IMR-90 (cell line): ENCODE data around the gene CEP126. TPM values are rescaled to one million over a fixed set of nuclear protein-coding genes. Genes with fewer than 3 reads are reported as not detected.

Experiments used
- ATAC-seq: fragments of 200-7000 bp; cut with Tn5 transposase; 2 replicates; pipeline ENCODE4 v1.9.1; 2020; ENCODE audit warnings: low read depth, mild to moderate bottlenecking, moderate library complexity
- BruUV-seq: library from RNA; stranded (reverse); fragments of 400-500 nt; replicated peaks from 2 replicates; lab custom pipeline; 2021; lab: Mats Ljungman, UMichigan
- CTCF ChIA-PET: fragments of 300-600 bp; formaldehyde crosslinking; extraction: SDS; loops from one replicate; lab custom pipeline; 2021; ENCODE audit warnings: antibody characterized with exemption; lab: Yijun Ruan, JAX
- POLR2A ChIA-PET: fragments of 300-600 bp; sonication (Branson Sonifier 250); formaldehyde crosslinking; loops from one replicate; lab custom pipeline; 2022; ENCODE audit warnings: antibody characterized with exemption; ENCODE audit not compliant: unreplicated experiment; lab: Charles Lee
- DNase-seq: peaks from one replicate; pipeline ENCODE4 v3.0.0; 2013
- H2AFZ ChIP-seq: replicated peaks from 2 replicates; pipeline ENCODE3; 2013; ENCODE audit warnings: low read length, mild to moderate bottlenecking; ENCODE audit not compliant: poor library complexity
- H2AK5ac ChIP-seq: 2 replicates; pipeline ENCODE4 v1.6.1; 2013; ENCODE audit warnings: low read depth, low read length, inconsistent platforms
- H2AK9ac ChIP-seq: replicated peaks from 2 replicates; pipeline ENCODE3; 2013; ENCODE audit warnings: mild to moderate bottlenecking, low read depth, low read length, moderate library complexity; ENCODE audit not compliant: poor library complexity
- H2BK120ac ChIP-seq: 2 replicates; pipeline ENCODE4 v1.6.1; 2013; ENCODE audit warnings: low read depth, low read length, inconsistent platforms
- H2BK15ac ChIP-seq: 3 replicates; pipeline ENCODE4 v1.6.1; 2013; ENCODE audit warnings: low read depth, low read length, inconsistent platforms
- H2BK20ac ChIP-seq: 2 replicates; pipeline ENCODE4 v1.6.1; 2013; ENCODE audit warnings: low read depth, mild to moderate bottlenecking, inconsistent platforms, low read length, moderate library complexity
- H2BK5ac ChIP-seq: 2 replicates; pipeline ENCODE4 v1.6.1; 2013; ENCODE audit warnings: mild to moderate bottlenecking, low read depth, low read length, inconsistent platforms; ENCODE audit not compliant: poor library complexity, severe bottlenecking
- H3K14ac ChIP-seq: replicated peaks from 2 replicates; pipeline ENCODE4 v1.6.1; 2013; ENCODE audit warnings: low read depth, low read length, inconsistent platforms
- H3K18ac ChIP-seq: 2 replicates; pipeline ENCODE4 v1.6.1; 2013; ENCODE audit warnings: low read depth, low read length, control low read depth
- H3K23ac ChIP-seq: 2 replicates; pipeline ENCODE4 v1.6.1; 2013; ENCODE audit warnings: low read depth, low read length, inconsistent platforms
- H3K27ac ChIP-seq: 2 replicates; pipeline ENCODE4 v1.5.1; 2013; ENCODE audit warnings: mild to moderate bottlenecking, control low read depth, low read length; ENCODE audit not compliant: insufficient read depth
- H3K27me3 ChIP-seq: 2 replicates; pipeline ENCODE4 v1.6.1; 2013; ENCODE audit warnings: low read length; ENCODE audit not compliant: control insufficient read depth, insufficient read depth
- H3K36me3 ChIP-seq: 2 replicates; pipeline ENCODE4 v1.6.1; 2013; ENCODE audit warnings: low read length, mixed read lengths; ENCODE audit not compliant: control insufficient read depth, insufficient read depth
- H3K4ac ChIP-seq: 2 replicates; pipeline ENCODE4 v1.6.1; 2013; ENCODE audit warnings: low read depth, low read length, inconsistent platforms
- H3K4me1 ChIP-seq: 2 replicates; pipeline ENCODE4 v1.6.1; 2013; ENCODE audit warnings: low read length, mixed read lengths; ENCODE audit not compliant: control insufficient read depth, insufficient read depth
- H3K4me2 ChIP-seq: 2 replicates; pipeline ENCODE4 v1.6.1; 2013; ENCODE audit warnings: low read depth, mild to moderate bottlenecking, control low read depth, low read length, moderate library complexity
- H3K4me3 ChIP-seq: 2 replicates; pipeline ENCODE4 v1.5.1; 2013; ENCODE audit warnings: low read depth, mild to moderate bottlenecking, control low read depth, low read length, moderate library complexity; ENCODE audit not compliant: insufficient read depth
- H3K56ac ChIP-seq: 2 replicates; pipeline ENCODE4 v1.6.1; 2013; ENCODE audit warnings: low read length, inconsistent platforms; ENCODE audit not compliant: insufficient read depth; ENCODE audit errors: extremely low read depth
- H3K79me1 ChIP-seq, 2 experiments: 2 replicates each; pipeline ENCODE4 v1.6.1; 2013; ENCODE audit warnings: low read length in 2 of 2, inconsistent platforms in 1 of 2, low read depth in 1 of 2
- H3K9ac ChIP-seq: 2 replicates; pipeline ENCODE4 v1.6.1; 2013; ENCODE audit warnings: low read depth, low read length, control low read depth
- H3K9me1 ChIP-seq: 2 replicates; pipeline ENCODE4 v1.6.1; 2013; ENCODE audit warnings: low read length, inconsistent platforms; ENCODE audit not compliant: insufficient read depth
- H3K9me3 ChIP-seq: 2 replicates; pipeline ENCODE4 v1.6.1; 2013; ENCODE audit warnings: low read length; ENCODE audit not compliant: control insufficient read depth, insufficient read depth
- H4K20me1 ChIP-seq: 2 replicates; pipeline ENCODE4 v1.6.1; 2013; ENCODE audit warnings: low read length, inconsistent platforms; ENCODE audit not compliant: insufficient read depth
- H4K5ac ChIP-seq: 2 replicates; pipeline ENCODE4 v1.6.1; 2013; ENCODE audit warnings: mild to moderate bottlenecking, low read depth, low read length, control low read depth
- H4K8ac ChIP-seq, 2 experiments: 2 replicates each; pipeline ENCODE4 v1.6.1; 2013; ENCODE audit warnings: low read depth in 2 of 2, low read length in 2 of 2, control low read depth in 1 of 2, inconsistent platforms in 1 of 2
- H4K91ac ChIP-seq: 2 replicates; pipeline ENCODE4 v1.6.1; 2013; ENCODE audit warnings: low read depth, low read length, inconsistent platforms; ENCODE audit not compliant: insufficient read depth
- BHLHE40 ChIP-seq: fragments of 150-350 bp; IDR thresholded peaks from 2 replicates; pipeline ENCODE4 v1.6.1; 2016; ENCODE audit warnings: mild to moderate bottlenecking, low read depth, low read length
- CEBPB ChIP-seq: IDR thresholded peaks from 2 replicates; pipeline ENCODE4 v1.6.1; 2012; ENCODE audit warnings: low read depth, low read length, improper control_type of control experiment
- CHD1 ChIP-seq: IDR thresholded peaks from 2 replicates; pipeline ENCODE4 v1.6.1; 2012; ENCODE audit warnings: low read depth, low read length, improper control_type of control experiment
- FOS ChIP-seq: fragments of 150-350 bp; IDR thresholded peaks from 2 replicates; pipeline ENCODE4 v1.6.1; 2016; ENCODE audit warnings: low read depth, low read length
- MAZ ChIP-seq: IDR thresholded peaks from 2 replicates; pipeline ENCODE4 v1.6.1; 2012; ENCODE audit warnings: low read depth, mild to moderate bottlenecking, low read length, improper control_type of control experiment, moderate library complexity, borderline replicate concordance
- NFE2L2 ChIP-seq: fragments of 150-350 bp; IDR thresholded peaks from 2 replicates; pipeline ENCODE4 v1.6.1; 2016; ENCODE audit warnings: low read depth, mild to moderate bottlenecking, low read length
- POLR2A ChIP-seq: IDR thresholded peaks from 2 replicates; pipeline ENCODE4 v1.6.1; 2012; ENCODE audit warnings: mild to moderate bottlenecking, low read depth, low read length
- RAD21 ChIP-seq: IDR thresholded peaks from 2 replicates; pipeline ENCODE4 v1.6.1; 2012; ENCODE audit warnings: low read length, improper control_type of control experiment
- RCOR1 ChIP-seq: IDR thresholded peaks from 2 replicates; pipeline ENCODE4 v1.6.1; 2012; ENCODE audit warnings: mild to moderate bottlenecking, low read length, improper control_type of control experiment; ENCODE audit not compliant: insufficient replicate concordance
- SMC3 ChIP-seq: fragments of 150-350 bp; IDR thresholded peaks from 2 replicates; pipeline ENCODE4 v1.6.1; 2016; ENCODE audit warnings: low read depth, mild to moderate bottlenecking, antibody characterized with exemption, low read length, moderate library complexity
- WGBS, 2 experiments: methylation state at CpG; one replicate each; pipeline versions ENCODE4 v1.1.5 to v1.1.7; 2013; ENCODE audit warnings: missing lambda C conversion rate in 2 of 2; ENCODE audit not compliant: insufficient read length in 1 of 2; ENCODE audit errors: extremely low coverage in 2 of 2; 5-methylcytosine and 5-hydroxymethylcytosine counted together
- dilution Hi-C: fragments of 300-500 bp; cut with HindIII; formaldehyde crosslinking; loops from one replicate; pipeline ENCODE4 v1.14.3; 2018; ENCODE audit warnings: low sequenced_read_pairs; ENCODE audit not compliant: unreplicated experiment
- in situ Hi-C: fragments of 300-500 bp; cut with MboI; formaldehyde crosslinking; loops from 3 replicates; pipeline ENCODE4 v1.14.3; 2019; ENCODE audit warnings: low sequenced_read_pairs, inconsistent platforms, mixed read lengths
- intact Hi-C: fragments of 100-400 bp; cut with micrococcal nuclease; formaldehyde crosslinking; loops from 2 replicates; pipeline ENCODE4 v1.10.0; 2022
- polyA plus RNA-seq, 3 experiments: library from polyadenylated mRNA; depleted of rRNA; stranded (reverse); fragments of >200 nt; gene quantifications; 2 replicates each; pipeline ENCODE4 v1.2.3, GENCODE V29; 2012; ENCODE audit warnings: low replicate concordance in 1 of 3
- total RNA-seq: library from RNA; depleted of rRNA; stranded (reverse); fragments of >200 nt; gene quantifications from 2 replicates; pipeline ENCODE4 v1.2.3, GENCODE V29; 2012
- TF ChIP-seq, protein P1 (sequence below): conservative IDR thresholded peaks from 2 replicates; pipeline ENCODE4 v1.5.1; 2012; ENCODE audit warnings: mild to moderate bottlenecking, low read depth, low read length, improper control_type of control experiment
- TF ChIP-seq, protein P2 (sequence below): fragments of 150-350 bp; IDR thresholded peaks from 2 replicates; pipeline ENCODE4 v1.6.1; 2016; ENCODE audit warnings: low read depth, mild to moderate bottlenecking, low read length, moderate library complexity, borderline replicate concordance

CEP126 gene
- total and polyA plus RNA-seq, 2 of the 4 experiments (the other 2 are of a cell fraction) = 0.72 to 1.4 TPM

DNA sequence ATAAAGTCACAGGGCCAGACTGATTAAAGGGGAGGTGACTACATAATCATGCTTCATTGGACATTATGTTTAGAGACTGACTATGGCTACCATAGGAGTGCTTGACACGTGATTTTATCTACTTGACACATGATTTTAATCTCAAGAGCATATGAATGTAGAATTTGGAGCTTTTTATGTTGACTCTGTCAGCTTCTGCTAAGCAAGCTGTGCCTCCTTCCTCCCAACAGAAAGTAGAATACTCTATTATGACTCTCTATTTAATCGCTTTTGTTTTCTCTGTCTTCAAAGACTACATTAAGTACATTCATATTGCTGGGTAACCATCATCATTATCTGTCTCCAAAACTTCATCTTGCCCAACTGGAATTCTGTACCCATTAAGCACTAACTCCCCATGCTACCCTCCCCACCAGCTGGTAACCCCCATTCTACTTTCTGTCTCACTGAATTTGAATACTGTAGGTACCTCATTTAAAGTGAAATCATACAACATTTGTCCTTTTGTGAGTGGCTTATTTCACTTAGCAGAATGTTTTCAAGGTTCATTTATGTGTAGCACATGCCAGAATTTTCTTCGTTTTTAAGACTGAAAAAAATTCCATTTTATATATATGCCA, 26.2 kb downstream of the CEP126 start:
- intact Hi-C loops (loop anchor here (5.0 kb wide), 1 partner anchor 46 kb away; no protein-coding TSS in a partner anchor), in situ Hi-C loops (no loop called here), dilution Hi-C loops (no loop called here)
- H3K14ac ChIP-seq = no peak overlapping the region
- no peak overlapping the region for H3K4me3 ChIP-seq
- H3K27me3 ChIP-seq = no peaks in the 10 kb centered on the region
- 83% methylated on average over 1 of the region's 3 CpGs; no CpG with 5 or more reads in 1 of the 2 experiments for WGBS, 2 experiments
- no peak for DNase-seq
- no peak overlapping the region for H2BK5ac ChIP-seq
- H3K4me2 ChIP-seq = no peak overlapping the region
- H3K79me1 ChIP-seq = no peaks in the 10 kb centered on the region
- H3K27ac ChIP-seq = no peak overlapping the region
- no peak overlapping the region for H2BK15ac ChIP-seq
- no TSS peak for BruUV-seq
- no peaks in the 10 kb centered on the region for H3K9me3 ChIP-seq
- no peak overlapping the region for H3K23ac ChIP-seq
- no peak overlapping the region for H2BK20ac ChIP-seq
- H2AK9ac ChIP-seq = no peak overlapping the region
- ChIA-PET CTCF (no interaction called here), POLR2A (no interaction called here)
- TF ChIP-seq MAZ (no peak), NFE2L2 (no peak), POLR2A (no peak), SMC3 (no peak), RAD21 (no peak), RCOR1 (no peak), FOS (no peak), BHLHE40 (no peak), CEBPB (no peak), CHD1 (no peak)
- TF ChIP-seq, protein P1, sequence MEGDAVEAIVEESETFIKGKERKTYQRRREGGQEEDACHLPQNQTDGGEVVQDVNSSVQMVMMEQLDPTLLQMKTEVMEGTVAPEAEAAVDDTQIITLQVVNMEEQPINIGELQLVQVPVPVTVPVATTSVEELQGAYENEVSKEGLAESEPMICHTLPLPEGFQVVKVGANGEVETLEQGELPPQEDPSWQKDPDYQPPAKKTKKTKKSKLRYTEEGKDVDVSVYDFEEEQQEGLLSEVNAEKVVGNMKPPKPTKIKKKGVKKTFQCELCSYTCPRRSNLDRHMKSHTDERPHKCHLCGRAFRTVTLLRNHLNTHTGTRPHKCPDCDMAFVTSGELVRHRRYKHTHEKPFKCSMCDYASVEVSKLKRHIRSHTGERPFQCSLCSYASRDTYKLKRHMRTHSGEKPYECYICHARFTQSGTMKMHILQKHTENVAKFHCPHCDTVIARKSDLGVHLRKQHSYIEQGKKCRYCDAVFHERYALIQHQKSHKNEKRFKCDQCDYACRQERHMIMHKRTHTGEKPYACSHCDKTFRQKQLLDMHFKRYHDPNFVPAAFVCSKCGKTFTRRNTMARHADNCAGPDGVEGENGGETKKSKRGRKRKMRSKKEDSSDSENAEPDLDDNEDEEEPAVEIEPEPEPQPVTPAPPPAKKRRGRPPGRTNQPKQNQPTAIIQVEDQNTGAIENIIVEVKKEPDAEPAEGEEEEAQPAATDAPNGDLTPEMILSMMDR = no peak
- TF ChIP-seq, protein P2, sequence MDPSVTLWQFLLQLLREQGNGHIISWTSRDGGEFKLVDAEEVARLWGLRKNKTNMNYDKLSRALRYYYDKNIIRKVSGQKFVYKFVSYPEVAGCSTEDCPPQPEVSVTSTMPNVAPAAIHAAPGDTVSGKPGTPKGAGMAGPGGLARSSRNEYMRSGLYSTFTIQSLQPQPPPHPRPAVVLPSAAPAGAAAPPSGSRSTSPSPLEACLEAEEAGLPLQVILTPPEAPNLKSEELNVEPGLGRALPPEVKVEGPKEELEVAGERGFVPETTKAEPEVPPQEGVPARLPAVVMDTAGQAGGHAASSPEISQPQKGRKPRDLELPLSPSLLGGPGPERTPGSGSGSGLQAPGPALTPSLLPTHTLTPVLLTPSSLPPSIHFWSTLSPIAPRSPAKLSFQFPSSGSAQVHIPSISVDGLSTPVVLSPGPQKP = no peak
- H4K5ac ChIP-seq = no peak overlapping the region
- H4K20me1 ChIP-seq = no peaks in the 10 kb centered on the region
- no peak overlapping the region for H3K56ac ChIP-seq
- H3K18ac ChIP-seq = no peak overlapping the region
- H3K4me1 ChIP-seq = no peaks in the 10 kb centered on the region
- no peak for ATAC-seq
- no peak overlapping the region for H2AFZ ChIP-seq
- H3K9me1 ChIP-seq = no peaks in the 10 kb centered on the region
- no peak overlapping the region for H2BK120ac ChIP-seq
- H2AK5ac ChIP-seq = no peak overlapping the region
- no peak overlapping the region for H4K91ac ChIP-seq
- H3K9ac ChIP-seq = no peak overlapping the region
- no peak overlapping the region for H4K8ac ChIP-seq
- H3K36me3 ChIP-seq = no peaks in the 10 kb centered on the region
- no peak overlapping the region for H3K4ac ChIP-seq
